HG03097 (cell line): ENCODE results near the gene CFAP58.
"Not testable (repeated sequence)": the region's sequence is repeated elsewhere in the genome, so short reads cannot be mapped to it uniquely, and the experiment has no call there.

Experiments used
- ATAC-seq: cut with Tn5 transposase; IDR thresholded peaks from one replicate; pipeline ENCODE4 v1.9.1; 2021; ENCODE audit not compliant: unreplicated experiment, low FRiP score

Gene CFAP58

DNA sequence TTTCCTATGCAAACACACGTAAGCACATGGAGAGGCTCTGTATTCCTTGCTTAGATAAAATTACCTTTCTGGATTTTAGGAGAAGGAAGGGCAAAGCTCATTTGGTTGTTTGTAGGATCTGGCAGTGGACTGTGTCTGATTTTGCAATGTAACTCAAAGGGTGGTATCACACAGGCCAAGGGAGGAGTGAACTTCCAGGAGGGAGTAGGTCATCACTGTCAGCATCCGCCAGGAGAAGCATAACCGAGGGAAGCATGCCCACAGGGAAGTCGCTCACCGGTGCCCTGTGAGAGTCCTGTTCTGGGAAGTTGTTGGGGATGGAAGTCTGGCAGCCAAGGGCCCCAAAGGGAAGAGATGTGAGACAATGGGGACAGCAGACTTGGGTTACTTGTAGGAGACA, 74.4 kb downstream of the CFAP58 start:
- ATAC-seq, result no peak

DNA sequence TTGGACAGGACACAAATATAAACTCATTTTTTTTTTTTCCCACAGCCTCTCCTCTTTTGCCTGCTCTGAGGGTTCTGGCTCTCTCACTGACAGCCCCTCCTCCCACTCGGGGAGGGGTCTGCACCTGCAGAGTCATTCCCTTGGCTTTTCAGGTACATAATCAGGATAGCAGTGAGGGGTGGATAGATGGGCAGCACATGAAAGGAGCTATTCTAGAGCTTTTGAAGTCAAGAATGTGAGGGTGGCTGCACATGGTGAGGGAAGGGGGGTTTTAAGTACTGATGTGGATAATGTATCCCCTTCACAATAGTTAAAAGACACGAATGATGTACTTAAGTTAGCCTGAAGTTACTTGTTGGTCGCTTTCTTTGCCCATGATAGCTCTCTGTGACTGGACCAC, 76.2 kb downstream of the CFAP58 start:
- no peak for ATAC-seq

DNA sequence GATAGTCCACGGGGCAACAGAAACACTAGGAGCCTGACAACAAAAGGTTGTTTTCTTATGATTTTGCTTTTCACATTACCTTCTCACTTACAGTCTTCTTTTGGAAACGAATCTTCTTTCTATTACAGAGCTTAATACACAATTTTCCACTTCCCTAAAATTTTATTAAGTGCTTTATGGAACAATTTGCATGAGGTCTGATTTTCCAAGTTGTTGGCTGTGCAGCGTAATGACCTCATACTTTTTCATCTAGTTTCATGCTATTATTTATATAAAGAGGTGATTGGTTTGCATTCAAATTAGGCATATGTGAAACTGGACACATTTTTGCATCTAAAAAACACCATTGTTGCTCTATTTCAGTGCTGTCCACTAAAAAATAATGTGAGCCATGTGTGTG, 76.7 kb downstream of the CFAP58 start:
- ATAC-seq, result no peak

DNA sequence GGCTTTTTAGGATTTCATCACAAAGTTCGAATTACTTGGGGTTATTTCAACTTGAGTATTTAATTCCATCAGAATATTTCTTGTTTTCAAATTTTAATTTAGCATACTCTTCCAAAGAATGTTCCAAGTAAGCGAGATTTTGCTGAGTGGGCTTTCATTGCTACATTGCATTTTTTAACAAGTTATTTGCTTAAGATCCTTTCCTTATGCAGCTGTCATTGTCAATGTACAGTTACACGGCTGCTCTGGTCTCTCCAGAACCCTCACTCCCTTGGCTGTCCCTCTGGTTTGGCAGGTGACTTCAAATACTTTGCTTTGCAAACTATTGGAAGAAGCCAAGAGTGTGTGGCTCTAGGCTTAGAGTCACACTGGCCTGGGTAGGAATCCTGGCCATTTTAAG, 80.0 kb downstream of the CFAP58 start:
- ATAC-seq, result no peak

DNA sequence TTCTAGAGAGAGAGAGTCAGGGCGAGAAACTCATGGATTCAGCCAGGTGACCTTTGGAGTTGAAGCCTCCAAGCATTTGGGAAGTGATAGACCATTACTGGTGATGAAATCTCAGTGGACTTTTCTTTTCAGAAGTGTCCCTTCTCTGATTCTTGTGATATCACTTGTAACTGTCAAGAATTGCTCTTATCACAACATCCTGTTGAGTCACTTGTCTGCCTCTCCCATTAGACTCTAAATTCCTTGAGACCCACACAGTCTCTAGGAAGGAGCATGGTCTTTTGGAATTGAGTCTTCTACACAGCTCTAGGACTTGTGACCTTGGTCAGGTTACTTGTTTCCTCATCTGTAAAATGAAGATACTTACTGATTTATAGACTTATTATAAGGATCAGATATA, 81.0 kb downstream of the CFAP58 start:
- ATAC-seq, result no peak

DNA sequence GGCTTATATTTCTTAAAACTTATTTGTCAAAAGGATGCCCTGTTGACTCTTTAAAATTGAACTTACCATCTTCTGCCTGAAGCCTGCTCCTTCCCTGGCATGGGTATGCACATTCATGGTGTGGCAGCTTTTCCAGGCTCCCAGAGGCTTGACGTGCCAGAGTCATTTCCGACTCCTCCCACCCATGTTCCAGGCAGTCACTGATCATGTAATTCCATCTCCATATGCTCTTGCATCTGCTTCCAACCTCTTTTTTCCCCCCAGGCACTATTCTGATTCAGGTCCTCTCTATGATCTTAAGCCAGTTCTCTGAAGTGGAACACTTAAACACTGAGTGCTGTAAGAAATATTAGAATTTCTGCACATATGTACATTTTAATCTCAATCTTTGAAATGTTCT, 82.2 kb downstream of the CFAP58 start:
- ATAC-seq, result no peak

DNA sequence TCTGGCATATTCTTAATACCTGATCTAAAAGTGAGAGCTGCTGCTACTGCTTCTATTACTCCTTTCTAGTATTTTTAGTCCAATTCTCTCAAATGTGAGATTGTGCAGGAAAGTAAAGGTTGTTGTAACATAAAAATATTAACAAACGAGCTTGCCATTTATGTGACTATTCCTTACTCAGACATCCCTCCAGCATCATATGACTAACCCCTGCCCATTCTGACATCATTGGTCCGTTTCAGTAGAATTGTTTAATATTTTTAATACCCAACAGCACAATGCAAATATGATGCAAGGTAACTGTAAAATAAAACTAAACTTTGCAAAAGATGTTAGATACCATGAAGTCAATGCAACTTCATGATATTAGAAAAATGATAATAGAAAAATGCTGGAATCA, 83.6 kb downstream of the CFAP58 start:
- ATAC-seq, result no peak

DNA sequence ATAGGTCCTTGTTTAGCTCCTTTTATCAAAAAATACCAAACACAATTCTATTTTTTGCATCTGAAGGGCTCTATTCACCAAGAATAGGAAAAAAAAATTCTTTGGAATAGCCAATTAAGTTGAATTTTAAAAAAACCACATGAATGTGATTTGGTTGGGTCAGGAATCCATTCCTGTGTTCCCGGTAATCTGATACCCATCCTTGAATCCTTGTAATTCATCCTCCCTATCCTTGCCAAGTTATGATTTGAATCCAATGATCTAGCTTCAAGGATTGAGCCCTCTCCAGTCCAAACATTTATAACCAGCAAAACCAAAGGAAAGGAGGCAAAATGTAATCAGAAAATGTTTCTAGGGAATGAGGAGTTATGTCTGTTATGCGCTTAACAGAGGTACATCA, 86.6 kb downstream of the CFAP58 start:
- ATAC-seq, result no peak

DNA sequence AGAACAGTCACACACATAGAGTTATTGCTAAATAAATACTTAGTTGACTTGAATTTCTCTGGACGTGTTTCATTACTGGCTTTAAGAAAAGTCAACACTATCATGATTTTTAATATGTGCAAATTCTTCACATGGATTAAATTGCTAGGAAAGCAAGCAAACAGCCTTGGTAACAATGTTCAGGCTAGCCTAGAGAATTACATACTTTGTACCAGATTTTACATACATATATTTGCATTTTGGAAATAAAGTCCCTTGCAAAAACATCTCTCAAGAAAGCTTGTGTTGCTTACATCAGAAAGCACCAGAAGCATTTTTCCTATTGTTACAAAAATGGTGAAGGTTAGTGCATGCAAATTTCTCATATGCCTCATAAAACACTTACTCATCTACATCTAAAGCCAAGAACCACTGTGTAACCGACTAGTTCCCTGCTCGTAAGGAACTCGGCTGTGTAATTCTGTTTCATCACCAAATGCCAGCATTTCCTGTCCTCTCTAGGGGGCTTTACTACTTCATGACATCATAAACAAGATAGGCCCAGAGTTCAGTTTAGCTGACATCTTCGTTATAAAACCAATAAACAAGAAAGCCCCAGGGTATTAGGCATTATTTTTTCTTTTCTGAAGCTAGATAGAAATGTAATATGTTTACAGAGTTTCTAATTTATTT, 87.8 kb downstream of the CFAP58 start:
- ATAC-seq, result no peak

DNA sequence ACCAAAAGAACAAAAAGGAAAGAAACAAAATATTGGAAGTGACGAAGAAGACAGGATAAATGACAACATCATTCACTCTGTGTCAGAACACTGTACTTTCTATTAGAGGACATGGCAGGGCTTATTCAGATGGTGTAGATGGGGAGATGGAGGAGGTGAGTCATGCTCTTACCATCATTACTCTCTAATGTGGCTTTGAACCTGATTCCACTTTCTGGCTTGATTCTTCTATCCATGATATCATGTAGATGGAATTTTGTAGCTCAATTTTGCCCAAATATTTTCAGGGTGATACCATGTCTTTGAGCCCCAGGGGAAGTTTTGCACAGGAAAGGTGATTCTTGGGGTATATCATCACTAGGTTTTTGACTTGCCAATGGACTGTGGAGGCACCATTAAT, 91.7 kb downstream of the CFAP58 start:
- ATAC-seq, result no peak

DNA sequence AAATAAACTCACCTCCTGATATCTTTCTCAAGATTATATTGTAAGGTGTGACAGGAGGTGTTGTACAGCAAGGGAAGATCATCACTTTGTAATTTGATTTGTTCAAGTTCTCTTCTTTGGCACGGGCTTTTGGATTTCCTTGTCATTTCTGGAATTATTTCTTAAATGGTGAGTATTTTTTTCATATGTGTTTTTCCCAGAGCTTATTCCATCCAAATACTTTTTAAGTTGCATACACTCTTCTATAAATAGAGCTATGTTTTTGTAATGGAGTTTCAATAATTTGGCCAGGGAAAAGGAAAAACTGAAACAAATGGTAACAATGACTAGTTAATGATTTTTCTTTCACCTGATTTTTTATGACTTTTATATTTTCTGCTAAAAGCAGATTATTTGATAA, 92.5 kb downstream of the CFAP58 start:
- ATAC-seq, result no peak

DNA sequence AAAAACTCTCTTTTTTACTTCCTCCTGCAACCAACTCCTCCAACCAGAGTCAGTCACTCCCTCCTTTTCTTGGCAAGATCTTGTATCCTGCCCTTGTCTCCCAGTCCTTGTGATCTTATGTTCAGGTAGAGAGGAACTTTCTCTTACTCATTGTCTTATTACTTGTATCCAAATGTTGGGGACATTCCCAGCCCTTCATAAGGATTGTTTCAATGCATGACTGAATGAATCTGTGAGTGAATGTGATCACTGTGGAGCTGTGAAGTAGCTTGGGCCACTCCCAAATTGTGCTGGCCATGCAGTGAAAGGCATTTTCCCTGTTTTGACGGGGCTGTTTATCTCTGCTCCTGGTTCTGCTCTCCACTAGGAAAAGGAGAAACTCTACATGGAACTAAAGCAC, 93.7 kb downstream of the CFAP58 start:
- no peak for ATAC-seq

DNA sequence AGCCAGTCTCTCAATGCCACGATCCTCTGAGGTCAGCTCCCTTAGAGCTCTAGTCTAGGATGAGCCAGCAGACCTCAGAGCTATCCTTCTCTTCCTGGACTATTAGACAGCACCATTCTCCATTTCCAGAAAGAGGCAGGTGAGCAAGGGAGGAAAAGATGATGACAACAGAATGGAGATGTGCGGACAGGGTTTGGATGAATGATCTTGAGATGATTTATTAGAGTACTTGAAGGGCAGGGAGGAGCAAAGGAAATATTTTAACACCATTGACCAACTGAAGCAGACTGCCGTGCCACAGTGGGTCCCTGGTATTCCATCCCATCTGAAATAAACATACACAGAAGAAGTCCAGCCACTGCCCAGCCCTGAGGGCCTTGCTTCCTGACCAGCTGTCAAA, 94.3 kb downstream of the CFAP58 start:
- no peak for ATAC-seq

DNA sequence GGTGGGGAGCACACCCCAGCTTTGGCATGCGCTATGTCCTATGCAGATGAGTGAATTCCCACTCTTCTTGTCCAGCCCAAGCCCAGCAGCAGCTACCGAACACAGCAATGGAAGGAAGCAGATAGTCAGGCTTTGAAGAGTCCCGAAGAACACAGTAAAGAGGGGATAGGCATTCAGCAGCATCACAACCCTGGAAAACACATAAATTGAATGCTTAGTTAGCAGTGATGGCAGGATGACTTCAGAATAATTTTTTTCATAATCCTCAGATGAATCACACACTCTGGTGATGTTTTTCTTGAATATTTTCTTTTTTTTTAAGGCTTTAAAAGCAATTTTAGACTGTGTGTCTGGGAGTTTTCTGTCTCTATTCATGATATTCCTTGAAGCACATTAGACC, 95.8 kb downstream of the CFAP58 start:
- no peak for ATAC-seq

DNA sequence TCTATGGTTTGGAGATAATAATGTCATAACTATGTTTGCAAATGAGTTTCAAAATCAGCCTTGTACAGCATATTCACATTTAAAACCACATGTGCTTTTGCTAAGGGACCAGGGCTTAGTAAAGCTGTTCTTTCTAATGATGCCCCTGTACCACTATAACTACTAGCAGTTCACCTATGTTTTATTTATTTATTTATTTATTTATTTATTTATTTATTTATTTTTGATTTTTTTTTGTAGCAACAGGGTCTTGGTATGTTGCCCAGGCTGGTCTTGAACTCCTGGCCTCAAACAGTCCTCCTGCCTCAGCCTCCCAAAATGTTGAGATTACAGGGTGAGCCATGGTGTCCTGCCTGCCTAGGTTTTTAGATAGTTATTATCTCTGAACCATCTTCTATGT, 96.9 kb downstream of the CFAP58 start:
- ATAC-seq, result no peak

DNA sequence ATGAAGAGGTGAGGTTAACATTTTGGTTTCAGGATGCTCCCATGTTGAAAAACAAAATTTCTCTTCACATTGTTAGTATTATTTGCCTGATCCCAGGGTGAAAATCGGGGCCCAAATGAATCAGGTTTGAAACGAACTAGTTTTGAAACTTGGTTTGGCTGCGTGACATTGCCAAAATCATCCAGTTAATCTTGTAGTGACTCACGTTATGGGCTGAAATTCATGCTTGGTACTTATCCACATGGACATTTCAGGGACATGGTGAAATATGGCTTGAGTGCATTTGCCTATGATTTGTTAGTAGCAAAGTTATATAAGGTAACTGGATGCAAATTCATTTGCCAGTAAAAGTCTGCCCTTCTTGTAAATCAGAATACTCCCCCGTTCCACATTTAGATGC, 97.3 kb downstream of the CFAP58 start:
- no peak for ATAC-seq

DNA sequence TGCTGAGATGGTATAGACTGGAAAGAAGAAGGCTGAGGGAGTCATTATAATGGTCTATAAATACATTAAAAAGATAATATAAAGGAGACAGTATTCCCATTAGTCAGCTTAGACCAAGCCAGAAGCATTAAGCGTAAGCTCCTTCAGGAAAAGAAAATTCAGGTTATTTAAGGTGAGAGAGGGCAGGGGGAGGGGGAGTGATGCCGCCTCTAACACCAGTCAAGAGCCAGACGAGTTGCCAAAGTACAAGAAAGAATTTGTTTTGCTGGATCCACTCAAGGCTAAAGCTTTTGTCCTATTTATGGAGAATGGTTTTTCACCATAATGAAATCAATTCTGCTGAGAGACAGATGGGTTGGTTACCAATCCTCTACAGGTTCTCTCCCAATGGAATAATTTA, 99.3 kb downstream of the CFAP58 start:
- ATAC-seq, result no peak

DNA sequence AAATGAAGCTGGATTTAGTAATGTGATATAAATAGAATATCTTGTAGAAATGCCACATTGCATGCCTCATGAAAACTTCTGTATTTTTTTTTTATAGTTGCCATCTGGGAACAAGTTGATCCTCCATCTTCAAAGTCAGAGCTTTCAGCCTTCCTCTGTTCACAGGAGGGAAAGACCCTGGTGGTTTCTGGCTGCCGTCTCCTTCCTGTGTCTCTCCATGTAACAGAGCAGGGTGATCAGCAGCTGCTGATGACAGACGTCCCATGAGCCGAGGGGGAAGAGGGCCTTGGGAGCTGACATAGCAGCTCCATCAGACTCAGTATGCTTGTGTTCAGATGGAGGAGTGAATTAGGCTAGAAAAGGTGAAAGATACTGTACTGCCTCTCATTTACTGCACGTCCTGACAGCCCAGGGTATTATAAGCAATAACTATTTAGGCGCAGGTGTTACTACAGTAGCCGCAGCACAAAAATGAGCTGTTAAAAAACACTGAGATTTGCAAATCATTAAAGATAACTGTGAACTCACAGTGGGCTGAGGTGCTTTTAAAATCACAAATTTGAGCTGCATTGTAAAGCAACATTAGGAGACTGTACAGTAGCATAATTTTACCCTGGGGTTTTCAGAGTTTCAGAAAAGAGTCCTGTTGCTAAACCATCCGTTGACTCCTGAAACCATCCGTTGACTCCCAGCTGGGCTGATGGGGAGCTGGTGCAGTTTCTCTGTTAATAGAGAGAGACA, 103.3 kb downstream of the CFAP58 start:
- ATAC-seq, result no peak

DNA sequence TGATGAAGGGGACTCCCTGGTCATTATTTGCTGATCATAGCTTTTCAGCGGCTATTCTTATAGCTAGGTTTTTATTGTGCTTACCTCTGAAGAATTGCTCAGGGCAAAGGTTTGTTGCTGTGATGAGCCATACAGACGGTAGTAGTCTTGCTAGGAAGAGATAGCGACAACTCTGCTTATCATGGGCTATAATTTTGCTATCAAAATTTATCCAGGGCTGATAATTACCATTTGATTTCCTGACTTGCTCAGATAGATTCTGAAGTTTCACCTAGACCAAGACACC, 103.9 kb downstream of the CFAP58 start:
- ATAC-seq, result no peak

DNA sequence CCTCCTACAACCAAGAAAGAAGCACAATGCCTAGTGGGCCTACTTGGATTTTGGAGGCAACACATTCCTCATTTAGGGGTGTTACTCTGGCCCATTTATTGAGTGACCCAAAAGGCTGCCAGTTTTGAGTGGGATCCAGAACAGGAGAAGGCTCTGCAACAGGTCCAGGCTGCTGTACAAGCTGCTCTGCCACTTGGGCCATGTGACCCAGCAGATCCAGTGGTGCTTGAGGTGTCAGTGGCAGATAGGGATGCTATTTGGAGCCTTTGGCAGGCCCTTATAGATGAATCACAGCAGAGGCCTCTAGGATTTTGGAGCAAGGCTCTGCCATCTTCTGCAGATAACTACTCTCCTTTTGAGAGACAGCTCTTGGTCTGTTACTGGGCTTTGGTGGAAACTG, 111.9 kb downstream of the CFAP58 start:
- ATAC-seq, result not testable (repeated sequence)

DNA sequence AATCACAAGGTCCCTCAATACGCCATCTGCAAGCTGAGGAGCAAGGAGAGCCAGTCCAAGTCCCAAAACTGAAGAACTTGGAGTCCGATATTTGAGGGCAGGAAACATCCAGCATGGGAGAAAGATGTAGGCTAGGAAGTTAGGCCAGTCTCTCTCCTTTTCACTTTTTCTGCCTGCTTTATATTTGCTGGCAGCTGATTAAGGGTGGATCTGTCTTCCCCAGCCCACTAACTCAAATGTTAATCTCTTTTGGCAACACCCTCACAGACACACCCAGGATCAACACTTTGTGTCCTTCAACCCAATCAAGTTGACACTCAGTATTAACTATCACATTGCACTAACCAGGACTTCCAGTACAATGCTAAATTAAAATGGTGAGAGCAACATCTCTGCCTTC, 115.2 kb downstream of the CFAP58 start:
- ATAC-seq, result not testable (repeated sequence)

DNA sequence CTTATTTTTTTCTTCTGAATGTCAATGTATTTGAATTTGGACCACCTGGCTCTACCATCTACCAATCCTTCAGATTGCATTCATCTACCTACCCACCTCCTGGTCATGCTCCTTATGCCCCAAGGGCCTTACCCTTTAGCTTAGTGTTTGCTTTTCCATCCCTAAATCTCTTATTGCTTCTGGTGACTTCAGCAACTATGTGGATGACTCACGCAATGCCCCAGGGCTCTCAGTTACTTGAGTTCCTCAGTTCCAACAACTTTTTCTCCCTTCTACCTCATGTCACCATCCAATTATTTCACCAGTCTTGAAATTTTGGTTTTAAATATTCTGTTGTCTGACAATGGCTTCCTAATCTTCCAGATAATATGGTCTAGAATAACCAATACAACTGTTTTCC, 118.9 kb downstream of the CFAP58 start:
- no peak for ATAC-seq
